Loucy (cell line): ENCODE data around the gene KCNH8.

Experiments used
- H2AFZ ChIP-seq: fragments of 200-600 bp; sonication (generic); 2 replicates; pipeline ENCODE4 v1.6.0; 2016; ENCODE audit warnings: antibody characterized with exemption, mild to moderate bottlenecking, low read length, moderate library complexity
- H3F3A ChIP-seq: fragments of 200-600 bp; 2 replicates; pipeline ENCODE4 v1.6.0; 2016; ENCODE audit warnings: antibody characterized with exemption, low read depth, mild to moderate bottlenecking
- H3K27me3 ChIP-seq: fragments of 200-600 bp; sonication (generic); 2 replicates; pipeline ENCODE4 v1.6.1; 2014; ENCODE audit warnings: low read length, mild to moderate bottlenecking; ENCODE audit not compliant: insufficient read depth, poor library complexity, severe bottlenecking
- H3K36me3 ChIP-seq: fragments of 200-600 bp; sonication (generic); 2 replicates; pipeline ENCODE4 v1.6.1; 2016; ENCODE audit warnings: low read length; ENCODE audit not compliant: insufficient read depth
- H3K4me1 ChIP-seq: fragments of 200-600 bp; sonication (generic); 2 replicates; pipeline ENCODE4 v1.5.1; 2014; ENCODE audit warnings: low read length, mild to moderate bottlenecking; ENCODE audit not compliant: insufficient read depth, poor library complexity, severe bottlenecking
- H3K4me2 ChIP-seq: fragments of 200-600 bp; sonication (generic); 2 replicates; pipeline ENCODE4 v1.6.0; 2014; ENCODE audit warnings: antibody characterized with exemption, low read length, low read depth, mild to moderate bottlenecking; ENCODE audit not compliant: poor library complexity, severe bottlenecking
- H3K4me3 ChIP-seq: fragments of 200-600 bp; sonication (generic); 2 replicates; pipeline ENCODE4 v1.5.1; 2014; ENCODE audit warnings: low read length, mild to moderate bottlenecking, mixed read lengths; ENCODE audit not compliant: poor library complexity, severe bottlenecking
- H3K79me2 ChIP-seq: fragments of 200-600 bp; sonication (generic); 2 replicates; pipeline ENCODE4 v1.6.1; 2014; ENCODE audit warnings: low read length; ENCODE audit not compliant: insufficient read depth
- H3K9ac ChIP-seq: fragments of 200-600 bp; sonication (generic); 2 replicates; pipeline ENCODE4 v1.6.0; 2014; ENCODE audit warnings: mild to moderate bottlenecking, low read depth, low read length, moderate library complexity; ENCODE audit not compliant: poor library complexity, severe bottlenecking
- H3K9me2 ChIP-seq: fragments of 200-600 bp; sonication (generic); replicated peaks from 2 replicates; pipeline ENCODE4 v1.6.1; 2016; ENCODE audit warnings: low read depth, low read length, mixed read lengths
- H3K9me3 ChIP-seq: fragments of 200-600 bp; sonication (generic); 2 replicates; pipeline ENCODE4 v1.6.1; 2014; ENCODE audit warnings: mild to moderate bottlenecking, antibody characterized with exemption, low read length, low read depth; ENCODE audit not compliant: insufficient read depth
- H4K20me1 ChIP-seq: fragments of 200-600 bp; sonication (generic); 2 replicates; pipeline ENCODE4 v1.6.0; 2014; ENCODE audit warnings: antibody characterized with exemption, low read length, mild to moderate bottlenecking; ENCODE audit not compliant: insufficient read depth, poor library complexity, severe bottlenecking
- CTCF ChIP-seq: fragments of 200-600 bp; sonication (generic); conservative IDR thresholded peaks from 2 replicates; pipeline ENCODE4 v1.5.1; 2014; ENCODE audit warnings: mild to moderate bottlenecking, antibody characterized with exemption, low read length
- EZH2phosphoT487 ChIP-seq: fragments of 200-600 bp; IDR thresholded peaks from 2 replicates; pipeline ENCODE4 v1.6.1; 2018; ENCODE audit warnings: antibody characterized with exemption, mild to moderate bottlenecking, moderate library complexity, borderline replicate concordance

The KCNH8 gene

GRCh38 chr3:19254189-19254588 is 105.9 kb downstream of the KCNH8 start:
- Histone ChIP-seq H3K4me1 (peaks cover 66% of the 10 kb centered on the region), H3K9me2 (no peaks in the 10 kb centered on the region), H3K79me2 (no peaks in the 10 kb centered on the region), H4K20me1 (no peaks in the 10 kb centered on the region), H2AFZ (no peak overlapping the region), H3F3A (peaks cover 11% of the 10 kb centered on the region), H3K9me3 (peaks cover 9% of the 10 kb centered on the region; the same call in 1 of the 2 replicates), H3K9ac (peak overlapping the region; percentile 70), H3K27me3 (no peaks in the 10 kb centered on the region), H3K36me3 (peaks cover 9% of the 10 kb centered on the region), H3K4me3 (peak overlapping the region; percentile 41), H3K4me2 (peak overlapping the region; percentile 74)
- TF ChIP-seq CTCF = no peak
- no peak for TF ChIP-seq EZH2phosphoT487

- peak overlapping the region; percentile 70 for H3K9ac ChIP-seq
- no peaks in the 10 kb centered on the region for H3K9me2 ChIP-seq
- peak overlapping the region; percentile 41 for H3K4me3 ChIP-seq
- H3F3A ChIP-seq = peaks cover 11% of the 10 kb centered on the region
- H4K20me1 ChIP-seq = no peaks in the 10 kb centered on the region
- no peaks in the 10 kb centered on the region for H3K79me2 ChIP-seq
- TF ChIP-seq CTCF = no peak
- no peak for TF ChIP-seq EZH2phosphoT487
- 0 out of 2 replicates have a peak overlapping the region, but pooled peaks have one; percentile 2 for H2AFZ ChIP-seq
- H3K27me3 ChIP-seq = no peaks in the 10 kb centered on the region
- H3K36me3 ChIP-seq = peaks cover 9% of the 10 kb centered on the region
- peaks cover 9% of the 10 kb centered on the region; the same call in 1 of the 2 replicates for H3K9me3 ChIP-seq
- peak overlapping the region; percentile 74 for H3K4me2 ChIP-seq
- H3K4me1 ChIP-seq = peaks cover 63% of the 10 kb centered on the region
Measured at GRCh38 chr3:19254784-19255338, 106.6 kb downstream of the KCNH8 start.

GRCh38 chr3:19256313-19256712 is 108.0 kb downstream of the KCNH8 start:
- Histone ChIP-seq H3K27me3 (no peaks in the 10 kb centered on the region), H4K20me1 (no peaks in the 10 kb centered on the region), H3K9me2 (no peaks in the 10 kb centered on the region), H3K9ac (no peak overlapping the region), H3F3A (peaks cover 11% of the 10 kb centered on the region), H2AFZ (no peak overlapping the region), H3K4me1 (peaks cover 58% of the 10 kb centered on the region), H3K79me2 (no peaks in the 10 kb centered on the region), H3K36me3 (peaks cover 9% of the 10 kb centered on the region), H3K9me3 (peaks cover 9% of the 10 kb centered on the region; the same call in 1 of the 2 replicates), H3K4me2 (no peak overlapping the region), H3K4me3 (no peak overlapping the region)
- TF ChIP-seq CTCF (peak; percentile 46), EZH2phosphoT487 (no peak)
